Right cardiac atrium (tissue), 5 donors: ENCODE measurements around the gene OR2Y1. TPM values are rescaled to one million over a fixed set of nuclear protein-coding genes. Genes with fewer than 3 reads are reported as not detected.
"Not testable (repeated sequence)": the region's sequence is repeated elsewhere in the genome, so short reads cannot be mapped to it uniquely, and the experiment has no call there.

Experiments used
- ATAC-seq, 2 donors: fragments of 200-7000 bp; cut with Tn5 transposase; one replicate each; pipeline versions ENCODE4 v1.8.0 to v1.9.1; 2020; ENCODE audit warnings: moderate library complexity in 2 of 2, mild to moderate bottlenecking in 1 of 2
- DNase-seq, 3 donors: peaks; one replicate each; pipeline ENCODE4 v3.0.0-alpha.2; 2020
- H3K27ac ChIP-seq: one replicate; pipeline ENCODE4 v1.5.1; 2013; ENCODE audit warnings: mild to moderate bottlenecking, low read length, control low read depth, moderate library complexity
- H3K27me3 ChIP-seq: one replicate; pipeline ENCODE4 v1.6.1; 2013; ENCODE audit not compliant: control insufficient read depth, insufficient read depth
- H3K4me1 ChIP-seq: one replicate; pipeline ENCODE4 v1.6.1; 2013; ENCODE audit warnings: low read length; ENCODE audit not compliant: control insufficient read depth, insufficient read depth
- H3K4me3 ChIP-seq: one replicate; pipeline ENCODE4 v1.5.1; 2013; ENCODE audit warnings: low read length, control low read depth
- H3K9me3 ChIP-seq: one replicate; pipeline ENCODE4 v1.6.1; 2013; ENCODE audit warnings: low read length; ENCODE audit not compliant: control insufficient read depth
- WGBS: extraction: QIAGEN DNeasy Blood & Tissue Kit; methylation state at CpG from one replicate; pipeline ENCODE4 v1.1.7; 2013; 5-methylcytosine and 5-hydroxymethylcytosine counted together
- intact Hi-C, 4 donors: fragments of 100-400 bp; cut with DNase I; formaldehyde crosslinking; loops; one replicate each; pipeline versions ENCODE4 v1.11.0 to v1.14.0; 2022 to 2023
- polyA plus RNA-seq: library from polyadenylated mRNA; stranded (reverse); fragments of 200-250 nt; gene quantifications from one replicate; pipeline ENCODE4 v1.2.3, GENCODE V29; 2013
- total RNA-seq, 4 donors: library from RNA; stranded (reverse); fragmentation: NEBNext Ultra II Directional; extraction: Animal tissue kit (Norgen Biotek cat#: 25700); gene quantifications; one replicate each; pipeline ENCODE4 v1.2.1, GENCODE V29; 2021
- donor health status: healthy with polysubstance abuse.
- donor health status: DM: no; HTN: yes; CAD: no.
- donor health status: DM: no; HTN: no; CAD: no.
- donor health status: DM: no; HTN: yes; CAD: no; lungs with severe emphysema.
- donor health status: DM: yes; HTN: yes; CAD: no.

OR2Y1 gene
- total and polyA plus RNA-seq, 5 donors: not detected

DNA sequence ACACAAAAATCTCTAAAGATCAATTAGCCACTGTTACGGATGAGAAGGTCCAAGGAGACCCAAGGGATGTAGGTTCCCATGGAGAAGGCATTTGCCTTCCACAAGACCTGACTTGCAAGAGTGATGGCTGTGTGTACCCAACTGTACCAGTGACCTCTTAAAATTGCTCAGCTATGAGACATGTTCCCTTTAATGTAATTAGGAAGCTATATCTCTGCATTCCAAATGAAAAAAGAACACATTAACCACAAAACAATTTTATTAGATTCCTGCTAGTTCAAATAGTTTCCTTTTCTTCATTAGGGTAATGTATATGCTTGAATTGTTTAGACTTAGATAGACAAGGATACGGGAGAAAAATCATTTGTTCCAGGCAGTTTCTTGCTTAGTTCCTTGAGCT, 3.3 kb downstream of the OR2Y1 start:
- Histone ChIP-seq H3K27ac (no peak overlapping the region), H3K4me1 (no peaks in the 10 kb centered on the region), H3K4me3 (no peak overlapping the region), H3K9me3 (no peaks in the 10 kb centered on the region), H3K27me3 (no peaks in the 10 kb centered on the region)
- 72% methylated on average over 2 of the region's 2 CpGs for WGBS
- DNase-seq (no peak), ATAC-seq (no peak)
- intact Hi-C loops: no loop called here

DNA sequence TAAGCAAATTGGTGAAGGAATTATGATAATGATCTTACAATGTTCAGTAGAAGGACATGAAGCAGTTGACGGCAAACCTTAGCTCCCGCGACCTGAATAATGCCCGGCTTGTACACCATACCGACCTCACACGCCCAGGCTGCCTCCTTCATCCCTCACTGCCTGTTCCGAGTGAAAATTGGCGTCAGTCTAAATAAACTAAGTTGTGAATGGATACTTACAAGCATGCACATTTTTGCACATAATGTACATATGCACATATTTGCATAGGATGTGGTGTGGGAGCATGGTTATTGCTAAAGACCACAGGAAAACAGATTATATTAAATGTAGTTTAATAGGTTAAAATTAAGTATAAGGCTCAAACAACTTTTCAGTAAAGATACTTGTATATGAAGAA, 14.9 kb downstream of the OR2Y1 start:
- WGBS: 88% methylated on average over 8 of the region's 8 CpGs

DNA sequence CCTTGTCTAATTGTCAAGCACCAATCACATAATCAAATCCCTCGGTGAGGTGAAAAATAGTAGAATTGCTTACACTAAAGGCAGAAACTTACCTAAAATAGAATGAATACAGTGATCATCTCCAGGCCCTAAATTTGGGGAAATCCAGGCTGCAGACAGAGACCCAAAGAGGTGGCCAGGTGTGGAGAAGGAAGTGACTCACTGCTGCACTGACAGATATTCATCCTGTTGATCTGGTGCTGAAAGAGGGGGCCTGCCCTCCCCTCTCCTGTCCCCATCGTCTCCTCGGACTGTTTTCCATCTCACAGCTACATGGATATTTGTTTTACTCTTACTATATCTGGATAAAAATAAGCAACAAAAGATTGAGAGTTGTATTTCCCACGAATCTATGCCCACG, 15.9 kb downstream of the OR2Y1 start:
- ATAC-seq (no peak), DNase-seq (no peak)
- Histone ChIP-seq H3K27me3 (no peaks in the 10 kb centered on the region), H3K4me3 (no peak overlapping the region), H3K9me3 (no peaks in the 10 kb centered on the region), H3K4me1 (no peaks in the 10 kb centered on the region), H3K27ac (no peak overlapping the region)
- 49% methylated on average over 5 of the region's 5 CpGs for WGBS
- intact Hi-C loops: no loop called here

More for the DNA sequence above, 14.9 kb downstream of the OR2Y1 start:
- H3K4me3 ChIP-seq: no peak overlapping the region
- H3K27ac ChIP-seq: no peak overlapping the region
- intact Hi-C loops: no loop called here
- no peak for DNase-seq
- no peak for ATAC-seq
- H3K9me3 ChIP-seq: no peaks in the 10 kb centered on the region
- H3K27me3 ChIP-seq: no peaks in the 10 kb centered on the region
- H3K4me1 ChIP-seq: no peaks in the 10 kb centered on the region

DNA sequence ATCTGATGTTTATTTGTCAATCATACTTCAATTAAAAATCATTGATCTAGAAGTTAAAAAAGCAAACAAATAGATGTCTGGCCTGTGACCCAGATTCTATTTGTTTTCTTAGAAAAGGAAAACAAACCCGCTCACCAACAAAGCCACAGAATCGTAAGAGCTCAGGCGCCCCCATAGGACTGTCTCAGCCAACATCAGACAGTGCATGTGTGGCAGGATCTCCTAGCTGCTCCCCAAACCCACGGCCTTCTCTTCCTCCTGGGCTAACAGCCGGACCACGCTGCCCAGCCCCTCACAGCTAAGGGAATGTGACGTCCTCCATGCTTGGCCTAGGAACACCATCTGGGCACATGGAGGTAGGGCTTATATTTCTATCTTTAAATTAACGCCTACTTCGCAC, 19.4 kb downstream of the OR2Y1 start:
- 80% methylated on average over 9 of the region's 9 CpGs for WGBS
- Histone ChIP-seq H3K27ac (no peak overlapping the region), H3K9me3 (no peaks in the 10 kb centered on the region), H3K27me3 (no peaks in the 10 kb centered on the region), H3K4me3 (no peak overlapping the region), H3K4me1 (no peaks in the 10 kb centered on the region)
- DNase-seq: no peak
- intact Hi-C loops: no loop called here
- no peak for ATAC-seq

DNA sequence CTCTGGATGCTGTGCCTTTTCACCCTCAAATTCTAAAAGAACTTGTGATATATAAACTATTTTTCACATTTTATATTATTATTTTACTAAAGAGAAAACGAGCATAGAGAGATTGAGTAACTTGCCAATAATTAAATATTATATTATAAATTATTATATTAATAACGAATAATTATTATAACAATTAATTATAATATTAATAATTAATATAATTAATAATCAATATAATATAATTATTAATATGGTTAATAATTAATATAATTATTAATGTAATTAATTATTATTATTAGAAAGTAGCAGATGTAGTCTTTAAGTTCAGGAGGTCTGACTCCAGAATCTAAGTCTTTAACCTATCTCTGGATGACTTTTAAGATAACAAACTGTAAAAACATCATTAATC, 20.1 kb downstream of the OR2Y1 start:
- H3K4me3 ChIP-seq: no peak overlapping the region
- no peaks in the 10 kb centered on the region for H3K9me3 ChIP-seq
- ATAC-seq (no peak), DNase-seq (no peak)
- intact Hi-C loops: no loop called here
- no peaks in the 10 kb centered on the region for H3K4me1 ChIP-seq
- H3K27me3 ChIP-seq: no peaks in the 10 kb centered on the region
- H3K27ac ChIP-seq: no peak overlapping the region
- WGBS: 62% methylated on average over 2 of the region's 2 CpGs

DNA sequence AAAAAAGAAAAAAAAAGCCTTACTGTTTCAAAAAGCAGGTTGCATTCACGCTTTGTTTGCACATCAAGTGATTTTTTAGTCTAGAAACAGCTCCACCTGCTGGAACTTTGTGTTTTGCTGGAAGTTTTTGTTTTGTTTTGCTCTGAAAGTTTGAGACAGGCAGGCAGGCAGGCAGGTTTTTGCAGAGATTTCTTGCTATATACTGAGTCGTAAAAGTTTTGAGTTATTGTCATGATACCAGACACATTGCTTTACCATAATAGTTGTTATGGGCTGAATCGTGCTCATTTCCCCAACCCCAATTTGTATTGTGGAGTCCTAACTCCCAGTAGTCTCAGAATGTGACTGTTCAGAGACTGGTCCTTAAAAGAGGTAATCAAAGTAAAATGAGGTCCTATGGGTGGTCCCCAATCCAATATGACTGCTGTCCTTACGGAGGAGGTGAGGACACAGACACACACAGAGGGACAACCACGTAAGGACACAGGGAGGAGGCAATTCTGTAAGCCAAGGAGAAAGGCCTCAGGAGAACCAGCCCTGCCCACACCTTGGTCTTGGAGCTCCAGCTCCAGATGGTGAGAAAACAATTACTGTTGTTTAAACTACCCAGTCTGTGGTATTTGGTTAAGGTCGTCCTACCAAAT, 20.9 kb downstream of the OR2Y1 start:
- H3K4me1 ChIP-seq: no peaks in the 10 kb centered on the region
- 43% methylated on average over 6 of the region's 6 CpGs for WGBS
- H3K27ac ChIP-seq: no peak overlapping the region
- H3K4me3 ChIP-seq: no peak overlapping the region
- DNase-seq (no peak), ATAC-seq (no peak)
- H3K27me3 ChIP-seq: no peaks in the 10 kb centered on the region
- H3K9me3 ChIP-seq: no peaks in the 10 kb centered on the region
- intact Hi-C loops: no loop called here

DNA sequence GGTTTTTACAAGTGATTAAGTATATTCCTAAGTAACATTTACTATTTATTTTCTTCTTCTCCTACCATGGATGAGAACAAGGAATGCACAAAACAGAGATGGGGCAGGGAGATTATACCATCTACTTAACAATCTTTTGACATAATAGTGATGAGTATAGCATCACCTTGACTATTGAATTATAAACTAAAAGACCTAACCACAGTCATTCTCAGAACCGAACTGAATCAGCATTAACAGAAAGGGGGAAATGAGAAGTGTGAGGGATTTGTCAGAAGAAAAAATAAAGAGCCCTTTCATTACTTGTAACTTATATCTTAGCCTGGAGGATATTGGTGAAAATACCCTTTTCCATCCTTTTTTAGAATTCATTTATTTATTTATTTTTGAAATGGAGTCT, 21.9 kb downstream of the OR2Y1 start:
- Histone ChIP-seq H3K4me1 (no peaks in the 10 kb centered on the region), H3K27me3 (no peaks in the 10 kb centered on the region), H3K9me3 (no peaks in the 10 kb centered on the region), H3K4me3 (no peak overlapping the region), H3K27ac (no peak overlapping the region)
- intact Hi-C loops: no loop called here
- WGBS: 74% methylated on average over 1 of the region's 1 CpG
- DNase-seq: no peak
- ATAC-seq: no peak

DNA sequence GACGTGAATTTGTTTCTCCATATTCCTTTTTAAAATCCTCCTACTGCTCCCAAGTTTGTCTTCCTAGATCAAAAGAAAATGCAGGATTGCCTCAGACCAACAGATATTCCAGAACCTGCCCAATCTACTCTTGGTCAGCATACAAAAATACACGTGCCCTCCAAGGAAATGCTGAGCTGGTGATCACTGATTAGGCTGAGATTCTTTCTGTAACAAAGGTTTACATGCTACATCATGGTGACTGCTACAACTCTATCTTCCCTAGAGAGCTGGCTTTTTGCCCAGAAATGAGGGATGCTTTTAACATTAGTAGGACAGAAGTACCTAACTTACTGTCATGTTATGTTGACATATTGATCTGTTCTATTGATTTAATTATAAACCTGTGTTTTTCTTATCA, 35.5 kb downstream of the OR2Y1 start:
- no peaks in the 10 kb centered on the region for H3K9me3 ChIP-seq

DNA sequence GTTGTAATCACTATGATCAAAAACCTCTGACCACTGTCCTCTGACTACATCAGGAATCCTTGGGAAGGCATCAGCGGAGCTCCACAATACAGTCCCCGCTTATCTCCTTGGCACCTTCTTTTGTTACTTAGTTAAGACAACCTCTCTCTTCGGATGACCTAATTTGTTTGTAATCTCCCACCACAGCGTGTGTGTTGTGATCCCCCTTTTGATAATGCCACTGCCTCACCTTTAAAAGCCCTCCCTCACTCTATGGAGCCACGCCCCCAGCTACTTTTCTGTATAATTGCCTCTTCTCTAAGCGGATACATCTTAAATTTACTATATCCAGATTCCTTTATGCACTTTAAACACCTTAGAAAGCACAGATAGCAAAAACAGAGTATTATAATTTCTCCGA, 35.9 kb downstream of the OR2Y1 start:
- Histone ChIP-seq H3K4me1 (no peaks in the 10 kb centered on the region), H3K27ac (no peak overlapping the region), H3K9me3 (no peaks in the 10 kb centered on the region), H3K4me3 (no peak overlapping the region), H3K27me3 (no peaks in the 10 kb centered on the region)
- 65% methylated on average over 7 of the region's 7 CpGs for WGBS
- intact Hi-C loops: no loop called here
- ATAC-seq: no peak
- no peak for DNase-seq

More for the DNA sequence above, 35.5 kb downstream of the OR2Y1 start:
- Histone ChIP-seq H3K27ac (no peak overlapping the region), H3K4me3 (no peak overlapping the region), H3K27me3 (no peaks in the 10 kb centered on the region), H3K4me1 (no peaks in the 10 kb centered on the region)
- ATAC-seq: no peak
- WGBS: 23% methylated on average over 2 of the region's 2 CpGs
- intact Hi-C loops: no loop called here
- DNase-seq: no peak

DNA sequence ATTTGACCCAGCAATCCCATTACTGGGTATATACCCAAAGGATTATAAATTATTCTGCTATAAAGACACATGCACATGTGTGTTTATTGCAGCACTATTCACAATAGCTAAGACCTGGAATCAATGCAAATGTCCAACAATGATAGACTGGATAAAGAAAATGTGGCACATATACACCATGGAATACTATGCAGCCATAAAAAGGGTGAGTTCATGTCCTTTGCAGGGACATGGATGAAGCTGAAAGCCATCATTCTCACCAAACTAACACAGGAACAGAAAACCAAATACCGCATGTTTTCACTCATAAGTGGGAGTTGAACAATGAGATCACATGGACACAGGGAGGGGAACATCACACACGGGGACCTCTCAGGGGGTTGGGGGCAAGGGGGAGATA, 36.5 kb downstream of the OR2Y1 start:
- H3K9me3 ChIP-seq, DNase-seq, H3K27me3 ChIP-seq, H3K27ac ChIP-seq, ATAC-seq, H3K4me1 ChIP-seq, intact Hi-C loops, H3K4me3 ChIP-seq: not testable (repeated sequence)
- 83% methylated on average over 2 of the region's 2 CpGs for WGBS

DNA sequence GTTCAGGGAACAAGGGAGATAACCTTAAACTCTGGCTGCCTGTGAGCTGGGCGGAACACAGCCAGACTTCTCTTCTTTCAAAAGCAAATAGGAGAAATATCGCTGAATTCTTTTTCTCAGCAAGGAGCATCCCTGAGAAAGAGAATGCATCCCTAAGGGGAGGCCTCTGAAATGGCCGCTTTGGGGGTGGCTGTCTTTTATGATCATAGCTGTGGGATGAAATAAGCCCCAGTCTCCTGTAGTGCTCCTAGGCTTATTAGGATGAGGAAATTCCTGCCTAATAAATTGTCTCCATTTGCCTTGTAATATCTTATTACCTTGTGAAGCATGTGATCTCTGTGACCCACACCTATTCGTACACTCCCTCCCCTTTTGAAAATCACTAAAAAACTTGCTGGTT, 39.4 kb downstream of the OR2Y1 start:
- WGBS: 90% methylated on average over 4 of the region's 4 CpGs
- H3K4me1 ChIP-seq, H3K27me3 ChIP-seq, H3K27ac ChIP-seq, intact Hi-C loops, ATAC-seq, DNase-seq, H3K9me3 ChIP-seq, H3K4me3 ChIP-seq: not testable (repeated sequence)

DNA sequence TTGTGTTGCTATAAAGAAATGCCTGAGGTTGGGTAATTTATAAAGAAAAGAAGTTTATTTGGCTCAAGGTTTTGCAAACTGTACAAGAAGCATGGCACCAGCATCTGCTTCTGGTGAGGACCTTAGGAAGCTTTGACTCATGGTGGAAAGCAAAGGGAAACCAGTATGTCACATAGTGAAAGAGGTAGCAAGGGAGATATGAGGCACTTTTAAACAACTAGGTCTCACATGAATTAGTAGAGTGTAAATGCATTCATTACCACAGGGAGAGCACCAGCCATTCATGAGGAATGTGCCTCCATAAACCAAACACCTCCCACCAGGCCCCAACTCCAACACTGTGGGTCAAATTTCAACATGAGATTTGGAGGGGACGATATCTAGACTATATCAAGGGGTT, 40.8 kb downstream of the OR2Y1 start:
- no peaks in the 10 kb centered on the region for H3K27me3 ChIP-seq

More for the DNA sequence above, 40.8 kb downstream of the OR2Y1 start:
- ATAC-seq: no peak
- intact Hi-C loops: no loop called here
- Histone ChIP-seq H3K4me3 (no peak overlapping the region), H3K27ac (no peak overlapping the region), H3K9me3 (no peaks in the 10 kb centered on the region), H3K4me1 (no peaks in the 10 kb centered on the region)
- WGBS: 89% methylated on average over 1 of the region's 1 CpG
- DNase-seq: no peak
